HG03139 (cell line): ENCODE data around the gene MGAT5B.
"Not testable (repeated sequence)": the region's sequence is repeated elsewhere in the genome, so short reads cannot be mapped to it uniquely, and the experiment has no call there.

ENCODE experiments used
- ATAC-seq: cut with Tn5 transposase; IDR thresholded peaks from one replicate; pipeline ENCODE4 v1.9.1; 2021; ENCODE audit not compliant: unreplicated experiment

Gene MGAT5B, protein sequence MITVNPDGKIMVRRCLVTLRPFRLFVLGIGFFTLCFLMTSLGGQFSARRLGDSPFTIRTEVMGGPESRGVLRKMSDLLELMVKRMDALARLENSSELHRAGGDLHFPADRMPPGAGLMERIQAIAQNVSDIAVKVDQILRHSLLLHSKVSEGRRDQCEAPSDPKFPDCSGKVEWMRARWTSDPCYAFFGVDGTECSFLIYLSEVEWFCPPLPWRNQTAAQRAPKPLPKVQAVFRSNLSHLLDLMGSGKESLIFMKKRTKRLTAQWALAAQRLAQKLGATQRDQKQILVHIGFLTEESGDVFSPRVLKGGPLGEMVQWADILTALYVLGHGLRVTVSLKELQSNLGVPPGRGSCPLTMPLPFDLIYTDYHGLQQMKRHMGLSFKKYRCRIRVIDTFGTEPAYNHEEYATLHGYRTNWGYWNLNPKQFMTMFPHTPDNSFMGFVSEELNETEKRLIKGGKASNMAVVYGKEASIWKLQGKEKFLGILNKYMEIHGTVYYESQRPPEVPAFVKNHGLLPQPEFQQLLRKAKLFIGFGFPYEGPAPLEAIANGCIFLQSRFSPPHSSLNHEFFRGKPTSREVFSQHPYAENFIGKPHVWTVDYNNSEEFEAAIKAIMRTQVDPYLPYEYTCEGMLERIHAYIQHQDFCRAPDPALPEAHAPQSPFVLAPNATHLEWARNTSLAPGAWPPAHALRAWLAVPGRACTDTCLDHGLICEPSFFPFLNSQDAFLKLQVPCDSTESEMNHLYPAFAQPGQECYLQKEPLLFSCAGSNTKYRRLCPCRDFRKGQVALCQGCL

DNA sequence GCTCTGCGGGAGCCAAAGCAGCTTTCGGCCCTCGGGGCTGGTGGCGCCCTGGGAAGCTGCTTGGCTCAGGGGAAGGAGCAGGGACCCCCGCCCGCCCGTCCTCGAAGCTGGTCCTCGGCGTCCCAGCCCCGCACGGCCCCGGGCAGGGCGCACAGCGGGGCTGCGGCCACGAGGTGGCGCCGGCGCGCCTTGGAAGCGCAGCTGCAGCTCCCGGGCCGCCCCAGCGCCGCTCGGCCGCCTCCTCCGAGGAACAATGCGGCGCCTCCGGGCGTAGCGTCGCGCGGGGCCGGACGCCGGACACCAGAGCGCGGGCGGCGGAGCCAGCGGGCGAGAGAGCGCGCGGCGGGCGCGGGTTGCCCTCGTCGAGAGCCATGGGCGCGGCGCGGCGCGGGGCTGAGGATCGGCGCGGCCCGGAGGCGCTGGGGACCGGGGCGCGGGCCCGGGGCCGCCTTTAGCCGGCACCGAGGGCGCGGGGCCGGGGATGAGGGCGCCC lies at the start of gene MGAT5B:
Gene MGAT5B, plus strand, starts transcription at position 229 of the 493 bp plus-strand sequence. CDS start 626 bp downstream, outside the sequence.
- peak; percentile 68 for ATAC-seq

GRCh38 chr17:76820039-76820438 lies 48.2 kb upstream of the MGAT5B start:
- no peak for ATAC-seq

GRCh38 chr17:76820561-76820960 lies 47.6 kb upstream of the MGAT5B start:
- no peak for ATAC-seq

GRCh38 chr17:76822184-76822778 lies 45.9 kb upstream of the MGAT5B start:
- no peak for ATAC-seq

DNA sequence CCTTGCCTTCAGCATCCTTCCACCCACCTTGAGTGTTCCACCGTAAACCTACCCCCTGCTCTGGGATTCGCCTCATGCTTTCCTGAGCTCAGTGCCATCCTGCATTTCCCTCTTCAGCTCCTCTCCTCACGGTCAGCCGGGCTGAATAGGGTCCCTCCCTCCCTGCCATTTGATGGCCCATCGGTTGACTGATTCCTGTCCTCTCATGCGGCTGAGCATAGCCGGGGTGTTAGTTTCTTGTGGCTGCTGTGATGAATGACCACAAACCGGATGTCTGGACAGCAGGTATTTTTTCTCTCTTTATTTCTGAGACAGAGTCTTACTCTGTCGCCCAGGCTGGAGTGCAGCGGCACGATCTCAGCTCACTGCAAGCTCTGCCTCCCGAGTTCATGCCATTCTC lies 44.1 kb upstream of the MGAT5B start:
- no peak for ATAC-seq

DNA sequence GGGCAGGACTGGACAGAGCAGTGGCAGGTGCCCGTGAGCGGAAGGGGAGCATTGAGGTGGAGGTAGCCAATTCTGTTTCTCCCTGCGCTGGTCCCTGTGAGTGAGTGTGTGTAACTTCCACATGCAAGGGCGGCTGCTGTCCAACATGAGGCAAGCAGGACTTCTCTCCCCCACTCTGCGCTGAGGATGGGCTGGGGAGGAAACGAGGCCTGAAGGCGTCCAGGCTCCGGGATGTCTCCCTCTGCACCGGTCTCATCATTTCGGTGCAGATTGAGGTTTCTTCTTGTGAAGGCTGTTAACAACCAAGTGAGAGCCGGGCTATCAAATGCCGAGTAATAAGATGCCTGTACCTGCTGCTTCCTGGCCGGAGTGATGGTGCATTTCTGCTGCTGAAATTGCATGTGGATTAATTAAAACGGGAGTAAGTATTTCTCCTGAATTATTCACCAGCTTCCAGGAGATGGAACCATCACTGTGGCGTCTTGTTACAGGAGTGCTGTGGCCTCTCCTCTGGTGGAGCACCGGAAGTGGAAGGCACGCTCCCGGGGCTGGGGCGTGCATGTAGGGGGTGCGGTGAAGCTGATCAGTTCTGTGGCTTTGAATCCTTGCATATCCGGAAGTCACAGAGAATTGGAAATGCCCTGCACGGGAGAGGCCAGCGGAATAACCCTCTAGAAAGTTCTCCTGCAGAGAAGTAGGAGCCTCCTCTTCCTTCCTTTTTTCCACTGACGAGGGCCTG lies 41.7 kb upstream of the MGAT5B start:
- ATAC-seq, result no peak

DNA sequence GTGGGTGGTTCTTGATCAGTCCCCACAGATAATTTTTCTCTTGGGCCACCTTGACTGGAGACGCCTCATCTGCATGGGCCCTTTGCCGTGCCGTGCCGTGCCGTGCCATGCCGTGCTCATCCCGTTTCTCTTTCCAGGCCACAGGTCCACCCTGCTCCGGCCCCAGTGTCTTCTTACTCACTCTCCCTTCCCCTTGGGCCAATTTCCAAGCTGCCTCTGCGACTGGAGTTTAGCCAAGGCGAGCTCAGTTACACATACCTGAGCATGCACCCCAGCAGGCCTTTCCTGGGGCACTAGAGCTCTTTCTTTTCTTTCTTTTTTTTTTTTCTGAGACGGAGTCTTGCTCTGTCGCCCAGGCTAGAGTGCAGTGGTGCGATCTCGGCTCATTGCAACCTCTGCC lies 40.5 kb upstream of the MGAT5B start:
- ATAC-seq, result no peak

DNA sequence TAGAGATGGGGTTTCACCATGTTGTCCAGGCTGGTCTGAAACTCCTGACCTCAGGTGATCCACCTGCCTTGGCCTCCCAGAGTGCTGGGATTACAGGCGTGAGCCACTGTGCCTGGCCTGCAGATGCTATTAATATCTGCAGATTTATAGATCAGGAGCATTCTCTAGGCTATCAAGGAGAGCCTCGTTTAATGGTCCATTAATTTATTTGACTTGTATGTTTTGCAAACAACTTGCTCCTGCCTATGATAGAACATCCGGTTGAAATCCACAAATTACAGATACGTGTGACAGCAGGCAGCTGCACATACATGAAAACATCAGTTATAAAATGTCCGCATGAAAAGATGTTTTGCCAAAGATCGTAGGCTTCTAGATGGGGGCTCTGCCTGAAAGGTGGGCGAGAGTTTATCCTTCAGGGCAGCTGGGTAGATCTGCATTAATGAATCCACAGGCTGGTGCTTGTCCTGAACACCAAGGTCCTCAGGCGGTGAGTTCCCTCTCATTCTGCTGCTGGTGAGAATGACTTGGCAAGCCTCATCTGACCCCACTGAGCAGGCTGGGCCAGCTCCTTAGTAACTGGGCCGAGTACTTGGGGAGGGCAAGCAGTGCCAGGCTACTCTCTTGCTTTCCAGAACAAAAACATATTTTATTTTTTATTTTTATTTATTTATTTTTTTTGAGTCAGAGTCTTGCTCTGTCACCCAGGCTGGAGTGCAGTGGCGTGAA lies 37.1 kb upstream of the MGAT5B start:
- no peak for ATAC-seq

- no peak for ATAC-seq
Observed at GRCh38 chr17:76833034-76833644, 35.1 kb upstream of the MGAT5B start.

- no peak for ATAC-seq
Observed at GRCh38 chr17:76833747-76834146, 34.5 kb upstream of the MGAT5B start.

- no peak for ATAC-seq
Observed at GRCh38 chr17:76834870-76835269, 33.3 kb upstream of the MGAT5B start.

- no peak for ATAC-seq
Observed at GRCh38 chr17:76840443-76840767, 27.8 kb upstream of the MGAT5B start.

- no peak for ATAC-seq
Observed at GRCh38 chr17:76840884-76841775, 27.1 kb upstream of the MGAT5B start.

DNA sequence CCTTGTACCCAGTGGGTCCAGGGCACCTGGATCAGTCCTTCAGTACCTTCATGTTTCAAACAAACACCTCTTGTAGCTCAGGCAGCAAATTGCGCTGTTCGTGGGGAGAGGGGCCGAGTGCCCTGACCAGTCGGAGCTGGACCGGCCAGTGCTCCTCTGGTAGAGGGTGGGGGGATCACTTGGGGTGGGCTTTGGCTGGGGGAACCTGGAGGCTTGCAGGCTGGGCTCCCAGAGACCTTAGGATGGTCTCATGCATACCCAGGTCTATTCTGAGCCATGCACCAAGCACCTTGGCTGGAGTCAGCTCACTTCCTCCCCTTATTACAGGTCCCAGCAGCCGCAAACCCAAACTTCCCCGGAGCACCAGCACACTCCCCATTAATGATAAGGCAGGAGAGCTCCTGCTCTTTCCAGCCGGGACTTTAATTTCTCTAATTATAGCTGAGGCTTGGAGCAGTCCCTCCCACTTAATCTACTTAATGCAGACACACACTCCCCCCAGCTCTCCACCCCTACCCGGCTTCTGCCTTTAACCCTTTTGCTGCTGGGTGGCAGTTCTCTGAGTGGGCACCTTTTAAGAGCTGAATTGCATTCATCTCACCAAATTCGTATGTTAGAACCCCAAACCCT lies 26.3 kb upstream of the MGAT5B start:
- ATAC-seq, result no peak

GRCh38 chr17:76843068-76843467 lies 25.1 kb upstream of the MGAT5B start:
- not testable (repeated sequence) for ATAC-seq

- no peak for ATAC-seq
Observed at GRCh38 chr17:76843703-76844484, 24.3 kb upstream of the MGAT5B start.

DNA sequence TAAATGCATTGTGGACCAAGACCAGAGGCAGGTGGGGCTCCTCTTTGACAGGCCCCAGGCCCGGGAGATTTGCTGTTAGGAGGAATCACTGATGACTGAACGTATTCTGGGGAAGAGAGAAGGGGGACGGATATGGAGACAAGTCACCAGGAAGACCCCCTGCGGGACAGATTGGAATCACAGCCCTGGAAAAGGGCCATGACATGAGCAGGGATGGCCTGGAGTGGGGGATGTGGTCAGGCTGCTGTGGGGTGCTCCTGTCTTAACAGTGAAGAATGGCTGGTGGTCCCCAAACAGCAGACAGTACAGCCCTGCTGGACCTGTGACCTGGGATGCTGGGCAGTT lies 23.7 kb upstream of the MGAT5B start:
- no peak for ATAC-seq

DNA sequence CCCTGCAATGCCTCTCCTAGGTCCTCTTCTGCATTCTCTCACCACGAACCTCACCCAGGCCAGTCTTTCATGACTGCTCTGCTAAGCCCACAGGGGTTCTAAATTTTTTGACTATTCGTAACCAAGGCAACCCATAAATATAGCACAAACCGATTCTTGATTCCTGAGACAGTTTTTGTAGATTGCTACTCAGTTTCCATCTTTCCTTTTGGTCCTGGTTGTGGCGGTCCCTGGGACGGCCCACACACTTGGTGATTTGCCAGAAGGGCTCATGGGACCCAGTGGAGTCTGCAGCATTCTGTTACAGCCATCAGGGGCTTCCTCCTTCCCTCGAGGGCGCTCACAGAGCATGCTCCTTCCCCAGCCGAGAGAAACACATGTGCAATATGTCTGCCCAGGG lies 23.4 kb upstream of the MGAT5B start:
- ATAC-seq, result no peak
